Measurements from ENCODE around the gene FAM200B. TPM values are rescaled to one million over a fixed set of nuclear protein-coding genes. Genes with fewer than 3 reads are reported as not detected.

The FAM200B gene
- total RNA-seq, 1 experiment from 2014 or later, result 22.6 TPM

GRCh38 chr4:15712214-15712613 is 30.6 kb downstream of the FAM200B start:
- Mint-ChIP-seq H3K36me3 (ENCODE audit: insufficient read depth, unreplicated experiment) (no peaks in the 10 kb centered on the region), H3K9me3 (ENCODE audit: low read depth, unreplicated experiment) (no peaks in the 10 kb centered on the region), H3K4me1 (ENCODE audit: low read depth, unreplicated experiment) (no peaks in the 10 kb centered on the region), H3K27me3 (ENCODE audit: unreplicated experiment) (no peaks in the 10 kb centered on the region), H3K4me3 (ENCODE audit: low read depth, unreplicated experiment) (no peak overlapping the region), H3K27ac (ENCODE audit: unreplicated experiment) (no peak overlapping the region)
- BruUV-seq (replicated peaks), result no TSS peak
- intact Hi-C loops (cut with micrococcal nuclease; ENCODE audit: unreplicated experiment), result no loop called here
- CTCF ChIA-PET, result no interaction called here
- no peak for DNase-seq
- no peak for TF ChIP-seq CTCF (IDR thresholded peaks at IDR 0.05; ENCODE audit: unreplicated experiment)

- Mint-ChIP-seq H3K27ac (ENCODE audit: unreplicated experiment) (no peak overlapping the region), H3K36me3 (ENCODE audit: insufficient read depth, unreplicated experiment) (no peaks in the 10 kb centered on the region), H3K4me1 (ENCODE audit: low read depth, unreplicated experiment) (no peaks in the 10 kb centered on the region), H3K27me3 (ENCODE audit: unreplicated experiment) (no peaks in the 10 kb centered on the region), H3K9me3 (ENCODE audit: low read depth, unreplicated experiment) (no peaks in the 10 kb centered on the region), H3K4me3 (ENCODE audit: low read depth, unreplicated experiment) (no peak overlapping the region)
- intact Hi-C loops (cut with micrococcal nuclease; ENCODE audit: unreplicated experiment), result no loop called here
- CTCF ChIA-PET, result no interaction called here
- TF ChIP-seq CTCF (IDR thresholded peaks at IDR 0.05; ENCODE audit: unreplicated experiment), result no peak
- no TSS peak for BruUV-seq (replicated peaks)
- DNase-seq, result no peak
Observed at GRCh38 chr4:15714141-15714540, 32.5 kb downstream of the FAM200B start.

GRCh38 chr4:15714646-15715435 is 33.2 kb downstream of the FAM200B start:
- intact Hi-C loops (cut with micrococcal nuclease; ENCODE audit: unreplicated experiment), result no loop called here
- CTCF ChIA-PET, result no interaction called here
- BruUV-seq (replicated peaks), result no TSS peak
- no peaks in the 10 kb centered on the region for H3K36me3 Mint-ChIP-seq (ENCODE audit: insufficient read depth, unreplicated experiment)
- H3K27me3 Mint-ChIP-seq (ENCODE audit: unreplicated experiment), result no peaks in the 10 kb centered on the region
- H3K4me3 Mint-ChIP-seq (ENCODE audit: low read depth, unreplicated experiment), result no peak overlapping the region
- DNase-seq, result no peak
- no peak for TF ChIP-seq CTCF (IDR thresholded peaks at IDR 0.05; ENCODE audit: unreplicated experiment)
- no peaks in the 10 kb centered on the region for H3K4me1 Mint-ChIP-seq (ENCODE audit: low read depth, unreplicated experiment)
- no peaks in the 10 kb centered on the region for H3K9me3 Mint-ChIP-seq (ENCODE audit: low read depth, unreplicated experiment)
- no peak overlapping the region for H3K27ac Mint-ChIP-seq (ENCODE audit: unreplicated experiment)

GRCh38 chr4:15716115-15716514 is 34.5 kb downstream of the FAM200B start:
- no peak for TF ChIP-seq CTCF (IDR thresholded peaks at IDR 0.05; ENCODE audit: unreplicated experiment)
- no TSS peak for BruUV-seq (replicated peaks)
- Mint-ChIP-seq H3K9me3 (ENCODE audit: low read depth, unreplicated experiment) (no peaks in the 10 kb centered on the region), H3K27ac (ENCODE audit: unreplicated experiment) (no peak overlapping the region), H3K4me3 (ENCODE audit: low read depth, unreplicated experiment) (no peak overlapping the region), H3K4me1 (ENCODE audit: low read depth, unreplicated experiment) (no peaks in the 10 kb centered on the region), H3K27me3 (ENCODE audit: unreplicated experiment) (no peaks in the 10 kb centered on the region), H3K36me3 (ENCODE audit: insufficient read depth, unreplicated experiment) (no peaks in the 10 kb centered on the region)
- CTCF ChIA-PET, result no interaction called here
- no peak for DNase-seq
- intact Hi-C loops (cut with micrococcal nuclease; ENCODE audit: unreplicated experiment), result no loop called here

Data from Calu3 (cell line).